Natural killer cell (primary cell): ENCODE data around the gene KCND2. TPM values are rescaled to one million over a fixed set of nuclear protein-coding genes. Genes with fewer than 3 reads are reported as not detected.

ENCODE experiments used
- ATAC-seq, 3 donors: fragments of 150-1000 bp in 2 of 3; fragments of 200-7000 bp in 1 of 3; cut with Tn5 transposase; 1 replicate in 1 of 3; 2 replicates in 2 of 3; pipeline ENCODE4 v1.10.0; 2021; ENCODE audit warnings: mild to moderate bottlenecking in 2 of 3, moderate library complexity in 2 of 3
- DNase-seq, 2 donors: peaks; one replicate each; pipeline versions ENCODE4 v3.0.0 to v3.0.0-alpha.2; 2013 to 2021; ENCODE audit warnings: mixed read lengths in 1 of 2
- H3K27ac ChIP-seq: one replicate; pipeline ENCODE4 v1.5.1; 2013; ENCODE audit warnings: mild to moderate bottlenecking, low read length
- H3K27me3 ChIP-seq: one replicate; pipeline ENCODE4 v1.6.1; 2013; ENCODE audit warnings: low read length; ENCODE audit not compliant: control insufficient read depth, insufficient read depth
- H3K36me3 ChIP-seq: one replicate; pipeline ENCODE4 v1.6.1; 2013; ENCODE audit warnings: low read length; ENCODE audit not compliant: control insufficient read depth, insufficient read depth
- H3K4me1 ChIP-seq: one replicate; pipeline ENCODE4 v1.6.1; 2013; ENCODE audit warnings: low read length; ENCODE audit not compliant: control insufficient read depth, insufficient read depth
- H3K4me3 ChIP-seq: one replicate; pipeline ENCODE4 v1.5.1; 2013; ENCODE audit warnings: low read length
- H3K9me3 ChIP-seq: one replicate; pipeline ENCODE4 v1.6.1; 2013; ENCODE audit warnings: low read length; ENCODE audit not compliant: control insufficient read depth, insufficient read depth
- H3K27ac Mint-ChIP-seq, 2 donors: one replicate each; pipeline ENCODE4 v1.8.0; 2022; ENCODE audit warnings: mild to moderate bottlenecking in 2 of 2, mixed read lengths in 2 of 2, moderate library complexity in 1 of 2
- H3K27me3 Mint-ChIP-seq, 2 donors: one replicate each; pipeline ENCODE4 v1.8.0; 2022; ENCODE audit warnings: low read depth in 2 of 2, mixed read lengths in 2 of 2
- H3K36me3 Mint-ChIP-seq: one replicate; pipeline ENCODE4 v1.8.0; 2022; ENCODE audit warnings: mixed read lengths
- H3K4me1 Mint-ChIP-seq, 2 donors: one replicate each; pipeline ENCODE4 v1.8.0; 2022; ENCODE audit warnings: mixed read lengths in 2 of 2
- H3K4me3 Mint-ChIP-seq: one replicate; pipeline ENCODE4 v1.8.0; 2022; ENCODE audit warnings: mild to moderate bottlenecking, moderate library complexity, mixed read lengths
- H3K9me3 Mint-ChIP-seq, 2 donors: one replicate each; pipeline ENCODE4 v1.8.0; 2022; ENCODE audit warnings: mixed read lengths in 2 of 2
- WGBS: methylation state at CpG from one replicate; pipeline ENCODE4 v1.1.7; 2013; ENCODE audit warnings: missing lambda C conversion rate; ENCODE audit not compliant: insufficient coverage; 5-methylcytosine and 5-hydroxymethylcytosine counted together
- intact Hi-C: fragments of 100-400 bp; cut with micrococcal nuclease; formaldehyde crosslinking; loops from one replicate; pipeline ENCODE4 v1.14.2; 2022
- total RNA-seq, 4 donors: library from RNA; stranded (reverse); fragments of 120-200 nt in 1 of 4; gene quantifications; one replicate each; pipeline versions ENCODE4 v1.2.3 to v1.2.4, GENCODE V29; 2013 to 2022
- TF ChIP-seq, protein P1 (sequence below): fragments of 200-600 bp; IDR thresholded peaks from one replicate; pipeline ENCODE4 v1.8.0; 2022; ENCODE audit warnings: antibody characterized with exemption

KCND2 gene
- total RNA-seq, 3 donors from 2014 or later (not counting 1 experiment from before 2014, with no cell fraction given) = not detected

- 71% methylated on average over 2 of the region's 2 CpGs for WGBS
- H3K27ac Mint-ChIP-seq = no peak overlapping the region
- no peaks in the 10 kb centered on the region for H3K4me1 Mint-ChIP-seq
- H3K9me3 Mint-ChIP-seq = peaks cover 5% of the 10 kb centered on the region in 2 donors
- TF ChIP-seq, protein P1, sequence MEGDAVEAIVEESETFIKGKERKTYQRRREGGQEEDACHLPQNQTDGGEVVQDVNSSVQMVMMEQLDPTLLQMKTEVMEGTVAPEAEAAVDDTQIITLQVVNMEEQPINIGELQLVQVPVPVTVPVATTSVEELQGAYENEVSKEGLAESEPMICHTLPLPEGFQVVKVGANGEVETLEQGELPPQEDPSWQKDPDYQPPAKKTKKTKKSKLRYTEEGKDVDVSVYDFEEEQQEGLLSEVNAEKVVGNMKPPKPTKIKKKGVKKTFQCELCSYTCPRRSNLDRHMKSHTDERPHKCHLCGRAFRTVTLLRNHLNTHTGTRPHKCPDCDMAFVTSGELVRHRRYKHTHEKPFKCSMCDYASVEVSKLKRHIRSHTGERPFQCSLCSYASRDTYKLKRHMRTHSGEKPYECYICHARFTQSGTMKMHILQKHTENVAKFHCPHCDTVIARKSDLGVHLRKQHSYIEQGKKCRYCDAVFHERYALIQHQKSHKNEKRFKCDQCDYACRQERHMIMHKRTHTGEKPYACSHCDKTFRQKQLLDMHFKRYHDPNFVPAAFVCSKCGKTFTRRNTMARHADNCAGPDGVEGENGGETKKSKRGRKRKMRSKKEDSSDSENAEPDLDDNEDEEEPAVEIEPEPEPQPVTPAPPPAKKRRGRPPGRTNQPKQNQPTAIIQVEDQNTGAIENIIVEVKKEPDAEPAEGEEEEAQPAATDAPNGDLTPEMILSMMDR = no peak
- no peak overlapping the region for H3K4me3 Mint-ChIP-seq
- no peaks in the 10 kb centered on the region for H3K4me1 ChIP-seq
- ATAC-seq (no peak), DNase-seq (no peak)
- H3K27me3 ChIP-seq = no peaks in the 10 kb centered on the region
- H3K27me3 Mint-ChIP-seq = no peaks in the 10 kb centered on the region
- no peaks in the 10 kb centered on the region for H3K36me3 Mint-ChIP-seq
- no peaks in the 10 kb centered on the region for H3K36me3 ChIP-seq
- no peak overlapping the region for H3K27ac ChIP-seq
- H3K9me3 ChIP-seq = no peaks in the 10 kb centered on the region
- no peak overlapping the region for H3K4me3 ChIP-seq
- intact Hi-C loops = no loop called here
Observed at GRCh38 chr7:120718361-120718760, 445.4 kb downstream of the KCND2 start.

DNA sequence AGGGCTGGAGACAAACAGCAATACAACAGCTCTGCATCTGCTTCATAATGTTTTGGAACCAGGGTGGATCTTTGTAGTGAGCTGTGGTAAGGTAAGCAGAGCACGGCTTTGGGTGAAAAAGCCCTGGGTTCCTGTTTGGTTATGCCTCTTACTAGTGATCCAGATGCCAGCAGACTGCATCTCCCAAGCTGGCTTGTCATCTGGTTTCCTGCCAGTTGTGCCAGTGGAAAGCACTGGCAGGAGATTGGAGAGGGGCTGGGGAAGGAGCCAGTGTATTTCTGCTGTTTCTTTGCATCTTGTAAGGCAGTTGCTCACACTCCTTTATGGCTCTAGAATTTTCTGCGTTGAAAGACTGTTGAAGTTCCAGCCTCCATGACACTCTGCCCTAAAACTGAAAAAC lies 447.3 kb downstream of the KCND2 start:
- Histone ChIP-seq H3K4me1 (no peaks in the 10 kb centered on the region), H3K4me3 (no peak overlapping the region), H3K9me3 (no peaks in the 10 kb centered on the region), H3K27me3 (no peaks in the 10 kb centered on the region), H3K27ac (no peak overlapping the region), H3K36me3 (no peaks in the 10 kb centered on the region)
- Mint-ChIP-seq H3K36me3 (no peaks in the 10 kb centered on the region), H3K27me3 (no peaks in the 10 kb centered on the region), H3K9me3 (peaks cover 5% of the 10 kb centered on the region in 2 donors), H3K4me3 (no peak overlapping the region), H3K27ac (no peak overlapping the region), H3K4me1 (no peaks in the 10 kb centered on the region)
- intact Hi-C loops = no loop called here
- DNase-seq (no peak), ATAC-seq (no peak)
- TF ChIP-seq, protein P1 = no peak
- WGBS = 66% methylated on average over 2 of the region's 2 CpGs

DNA sequence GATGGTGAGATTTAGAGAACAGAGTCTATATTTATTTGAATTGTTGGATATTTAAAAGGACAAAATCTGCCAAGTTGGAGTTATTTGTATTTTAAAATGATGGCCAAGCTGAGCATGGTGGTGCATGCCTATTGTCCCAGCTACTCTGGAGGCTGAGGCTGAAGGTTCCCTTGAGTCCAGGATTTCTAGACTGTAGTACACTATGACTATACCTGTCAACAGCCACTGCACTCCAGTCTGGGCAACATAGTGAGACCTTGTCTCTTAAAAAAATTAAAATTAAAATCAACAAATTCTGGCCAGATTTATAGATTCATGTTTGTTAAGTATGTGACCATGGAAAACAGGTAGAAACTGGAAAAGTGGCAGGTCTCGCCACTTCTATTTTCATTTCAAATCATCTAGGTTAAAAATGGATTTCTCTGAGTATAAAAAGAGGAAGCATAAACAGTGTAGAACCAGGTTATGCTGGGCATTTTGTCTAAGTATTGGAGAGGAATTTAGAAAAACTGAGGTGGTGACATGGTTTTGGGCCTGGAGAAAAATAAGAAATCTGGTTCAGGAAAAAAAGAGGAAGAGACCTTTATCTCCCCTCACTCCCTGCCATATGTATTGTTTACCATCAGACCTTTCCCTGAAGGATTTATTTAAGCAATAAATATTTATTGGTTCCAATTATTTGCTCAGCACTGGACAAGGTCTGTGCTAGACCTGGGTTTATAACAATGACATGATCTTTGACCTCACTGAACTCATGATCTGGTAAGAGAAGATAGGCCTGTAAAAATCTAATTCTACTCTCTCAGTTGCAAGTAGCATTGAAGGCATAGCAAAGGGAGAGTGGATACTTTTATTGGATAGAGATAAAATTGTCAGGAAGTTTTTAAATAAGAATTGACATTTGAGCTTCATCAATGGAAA lies 450.8 kb downstream of the KCND2 start:
- Histone ChIP-seq H3K4me1 (no peaks in the 10 kb centered on the region), H3K27ac (no peak overlapping the region), H3K9me3 (no peaks in the 10 kb centered on the region), H3K27me3 (no peaks in the 10 kb centered on the region), H3K4me3 (no peak overlapping the region), H3K36me3 (no peaks in the 10 kb centered on the region)
- no peaks in the 10 kb centered on the region for H3K36me3 Mint-ChIP-seq
- no peak overlapping the region for H3K27ac Mint-ChIP-seq
- TF ChIP-seq, protein P1 = no peak
- H3K4me1 Mint-ChIP-seq = no peaks in the 10 kb centered on the region
- DNase-seq = no peak
- peaks cover 0 to 3% of the 10 kb centered on the region in 2 donors for H3K27me3 Mint-ChIP-seq
- H3K9me3 Mint-ChIP-seq = peaks cover 2 to 3% of the 10 kb centered on the region in 2 donors
- intact Hi-C loops = no loop called here
- no peak for ATAC-seq
- WGBS = no CpG with 5 or more reads among the region's 1 CpG
- no peak overlapping the region for H3K4me3 Mint-ChIP-seq
